Stimulated activated CD4-positive, alpha-beta T cell treated with anti-CD3 and anti-CD28 coated beads, Interleukin-4, amount 100 ng/mL, for 4 hours (primary cell): ENCODE data around the gene SEMA3E.
"Not testable (repeated sequence)": the region's sequence is repeated elsewhere in the genome, so short reads cannot be mapped to it uniquely, and the experiment has no call there.

Experiments
- DNase-seq, 2 experiments: peaks; one replicate each; pipeline ENCODE4 v3.0.0-alpha.2; 2020

SEMA3E gene

GRCh38 chr7:83552556-83552955, 96.4 kb downstream of the SEMA3E start:
- not testable (repeated sequence) for DNase-seq

GRCh38 chr7:83550100-83550499, 98.8 kb downstream of the SEMA3E start:
- no peak for DNase-seq

GRCh38 chr7:83548250-83548649, 100.7 kb downstream of the SEMA3E start:
- DNase-seq, result no peak

GRCh38 chr7:83547526-83547925, 101.4 kb downstream of the SEMA3E start:
- DNase-seq, result no peak

GRCh38 chr7:83546586-83546985, 102.4 kb downstream of the SEMA3E start:
- DNase-seq, result no peak

- no peak for DNase-seq
These were observed 107.6 kb downstream of the SEMA3E start for GRCh38 chr7:83541187-83541960.

GRCh38 chr7:83534488-83534887, 114.5 kb downstream of the SEMA3E start:
- DNase-seq, result no peak

GRCh38 chr7:83532219-83532618, 116.7 kb downstream of the SEMA3E start:
- no peak for DNase-seq

- DNase-seq, result no peak
These were observed 117.2 kb downstream of the SEMA3E start for GRCh38 chr7:83531766-83532165.

GRCh38 chr7:83528925-83529423, 120.0 kb downstream of the SEMA3E start:
- DNase-seq, result no peak

GRCh38 chr7:83524277-83525075, 124.5 kb downstream of the SEMA3E start:
- DNase-seq, result no peak

- DNase-seq, result no peak
These were observed 128.2 kb downstream of the SEMA3E start for GRCh38 chr7:83520726-83521125.

GRCh38 chr7:83519240-83519639, 129.7 kb downstream of the SEMA3E start:
- DNase-seq, result no peak

GRCh38 chr7:83517035-83517700, 131.8 kb downstream of the SEMA3E start:
- no peak for DNase-seq

GRCh38 chr7:83514977-83515376, 134.0 kb downstream of the SEMA3E start:
- DNase-seq, result no peak

GRCh38 chr7:83509255-83510021, 139.5 kb downstream of the SEMA3E start:
- no peak for DNase-seq

GRCh38 chr7:83504330-83504729, 144.6 kb downstream of the SEMA3E start:
- DNase-seq, result no peak

GRCh38 chr7:83502636-83503035, 146.3 kb downstream of the SEMA3E start:
- DNase-seq, result no peak

- DNase-seq, result no peak
These were observed 154.3 kb downstream of the SEMA3E start for GRCh38 chr7:83494683-83495082.

- DNase-seq, result no peak
These were observed 156.1 kb downstream of the SEMA3E start for GRCh38 chr7:83492802-83493201.

- no peak for DNase-seq
These were observed 161.1 kb downstream of the SEMA3E start for GRCh38 chr7:83487801-83488200.

- no peak for DNase-seq
These were observed 162.0 kb downstream of the SEMA3E start for GRCh38 chr7:83486957-83487356.

GRCh38 chr7:83486536-83486935, 162.4 kb downstream of the SEMA3E start:
- no peak for DNase-seq
